ENCODE results near the gene SNX25. TPM values are rescaled to one million over a fixed set of nuclear protein-coding genes. Genes with fewer than 3 reads are reported as not detected.

Gene SNX25
- polyA plus RNA-seq, 1 donor from 2014 or later = 6.4 TPM

DNA sequence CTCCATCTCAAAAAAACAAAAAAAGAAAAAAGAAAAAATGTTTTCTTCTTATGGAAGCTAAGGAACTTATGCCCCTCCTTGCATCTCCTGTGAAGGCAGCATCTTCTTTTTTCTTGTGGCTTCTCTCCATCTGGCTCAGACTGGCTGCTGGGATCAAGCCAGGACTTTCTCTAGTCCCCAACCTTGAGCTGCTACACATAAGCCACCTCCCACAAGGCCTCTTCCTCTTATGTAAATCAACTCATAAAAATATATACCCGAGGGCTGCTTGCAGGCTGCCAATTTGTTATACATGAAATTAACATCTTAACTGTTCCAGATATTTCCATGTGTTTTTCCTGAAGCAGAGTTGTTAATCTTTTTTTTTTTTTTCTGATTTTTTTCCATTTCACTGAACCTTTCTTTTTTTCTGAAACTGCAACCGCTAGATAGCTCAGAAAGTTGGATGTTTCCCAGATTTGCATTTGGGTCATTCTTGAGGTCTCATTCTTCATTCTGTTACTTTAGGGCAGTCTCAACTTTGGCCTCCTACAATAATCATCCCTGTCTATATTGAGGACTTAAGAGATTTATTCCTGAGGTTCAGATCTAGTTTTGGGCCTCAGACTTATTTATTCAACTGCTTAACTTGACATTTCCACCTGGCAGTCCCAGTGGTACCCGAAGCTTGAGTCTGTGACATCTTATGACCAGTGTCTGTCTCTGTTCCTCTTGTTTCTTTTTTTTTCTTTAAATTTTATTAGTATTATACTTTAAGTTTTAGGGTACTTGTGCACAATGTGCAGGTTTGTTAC, 10.3 kb downstream of the SNX25 start:
- Histone ChIP-seq H3K9me3 (ENCODE audit: low read length) (no peaks in the 10 kb centered on the region), H4K20me1 (ENCODE audit: insufficient read depth) (no peaks in the 10 kb centered on the region), H3K36me3 (ENCODE audit: insufficient read depth, low read length) (no peaks in the 10 kb centered on the region), H3K4me2 (ENCODE audit: low read length) (no peak overlapping the region), H2AFZ (ENCODE audit: low read depth, low read length) (no peak overlapping the region), H3K27ac (ENCODE audit: low read length) (no peak overlapping the region), H3K4me3 (ENCODE audit: low read length) (no peak overlapping the region), H3K9ac (ENCODE audit: low read length) (no peak overlapping the region), H3K9me2 (ENCODE audit: insufficient read depth, low read length) (no peaks in the 10 kb centered on the region), H3F3A (ENCODE audit: insufficient read depth, low read length, poor library complexity, severe bottlenecking) (no peaks in the 10 kb centered on the region), H3K79me2 (replicated peaks; ENCODE audit: insufficient read depth, low read length) (no peaks in the 10 kb centered on the region), H3K27me3 (ENCODE audit: insufficient read depth, low read depth, low read length) (no peaks in the 10 kb centered on the region)
- TF ChIP-seq TAF1 (IDR thresholded peaks at IDR 0.05; ENCODE audit: low read depth) (no peak), EZH2 (IDR thresholded peaks at IDR 0.05; ENCODE audit: borderline replicate concordance, insufficient read depth, low read length, poor library complexity, severe bottlenecking) (no peak), RAD21 (conservative IDR thresholded peaks at IDR 0.05) (no peak), EP300 (conservative IDR thresholded peaks at IDR 0.05; ENCODE audit: poor library complexity, severe bottlenecking) (no peak), MXI1 (conservative IDR thresholded peaks at IDR 0.05; ENCODE audit: poor library complexity, severe bottlenecking) (no peak), POLR2AphosphoS5 (IDR thresholded peaks at IDR 0.05) (no peak), SMC3 (conservative IDR thresholded peaks at IDR 0.05; ENCODE audit: poor library complexity) (no peak)
- TF ChIP-seq, protein P1, sequence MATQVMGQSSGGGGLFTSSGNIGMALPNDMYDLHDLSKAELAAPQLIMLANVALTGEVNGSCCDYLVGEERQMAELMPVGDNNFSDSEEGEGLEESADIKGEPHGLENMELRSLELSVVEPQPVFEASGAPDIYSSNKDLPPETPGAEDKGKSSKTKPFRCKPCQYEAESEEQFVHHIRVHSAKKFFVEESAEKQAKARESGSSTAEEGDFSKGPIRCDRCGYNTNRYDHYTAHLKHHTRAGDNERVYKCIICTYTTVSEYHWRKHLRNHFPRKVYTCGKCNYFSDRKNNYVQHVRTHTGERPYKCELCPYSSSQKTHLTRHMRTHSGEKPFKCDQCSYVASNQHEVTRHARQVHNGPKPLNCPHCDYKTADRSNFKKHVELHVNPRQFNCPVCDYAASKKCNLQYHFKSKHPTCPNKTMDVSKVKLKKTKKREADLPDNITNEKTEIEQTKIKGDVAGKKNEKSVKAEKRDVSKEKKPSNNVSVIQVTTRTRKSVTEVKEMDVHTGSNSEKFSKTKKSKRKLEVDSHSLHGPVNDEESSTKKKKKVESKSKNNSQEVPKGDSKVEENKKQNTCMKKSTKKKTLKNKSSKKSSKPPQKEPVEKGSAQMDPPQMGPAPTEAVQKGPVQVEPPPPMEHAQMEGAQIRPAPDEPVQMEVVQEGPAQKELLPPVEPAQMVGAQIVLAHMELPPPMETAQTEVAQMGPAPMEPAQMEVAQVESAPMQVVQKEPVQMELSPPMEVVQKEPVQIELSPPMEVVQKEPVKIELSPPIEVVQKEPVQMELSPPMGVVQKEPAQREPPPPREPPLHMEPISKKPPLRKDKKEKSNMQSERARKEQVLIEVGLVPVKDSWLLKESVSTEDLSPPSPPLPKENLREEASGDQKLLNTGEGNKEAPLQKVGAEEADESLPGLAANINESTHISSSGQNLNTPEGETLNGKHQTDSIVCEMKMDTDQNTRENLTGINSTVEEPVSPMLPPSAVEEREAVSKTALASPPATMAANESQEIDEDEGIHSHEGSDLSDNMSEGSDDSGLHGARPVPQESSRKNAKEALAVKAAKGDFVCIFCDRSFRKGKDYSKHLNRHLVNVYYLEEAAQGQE (IDR thresholded peaks at IDR 0.05; ENCODE audit: borderline replicate concordance) = no peak
- TF ChIP-seq, protein P2, sequence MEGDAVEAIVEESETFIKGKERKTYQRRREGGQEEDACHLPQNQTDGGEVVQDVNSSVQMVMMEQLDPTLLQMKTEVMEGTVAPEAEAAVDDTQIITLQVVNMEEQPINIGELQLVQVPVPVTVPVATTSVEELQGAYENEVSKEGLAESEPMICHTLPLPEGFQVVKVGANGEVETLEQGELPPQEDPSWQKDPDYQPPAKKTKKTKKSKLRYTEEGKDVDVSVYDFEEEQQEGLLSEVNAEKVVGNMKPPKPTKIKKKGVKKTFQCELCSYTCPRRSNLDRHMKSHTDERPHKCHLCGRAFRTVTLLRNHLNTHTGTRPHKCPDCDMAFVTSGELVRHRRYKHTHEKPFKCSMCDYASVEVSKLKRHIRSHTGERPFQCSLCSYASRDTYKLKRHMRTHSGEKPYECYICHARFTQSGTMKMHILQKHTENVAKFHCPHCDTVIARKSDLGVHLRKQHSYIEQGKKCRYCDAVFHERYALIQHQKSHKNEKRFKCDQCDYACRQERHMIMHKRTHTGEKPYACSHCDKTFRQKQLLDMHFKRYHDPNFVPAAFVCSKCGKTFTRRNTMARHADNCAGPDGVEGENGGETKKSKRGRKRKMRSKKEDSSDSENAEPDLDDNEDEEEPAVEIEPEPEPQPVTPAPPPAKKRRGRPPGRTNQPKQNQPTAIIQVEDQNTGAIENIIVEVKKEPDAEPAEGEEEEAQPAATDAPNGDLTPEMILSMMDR (IDR thresholded peaks at IDR 0.05; ENCODE audit: poor library complexity, severe bottlenecking) = no peak

DNA sequence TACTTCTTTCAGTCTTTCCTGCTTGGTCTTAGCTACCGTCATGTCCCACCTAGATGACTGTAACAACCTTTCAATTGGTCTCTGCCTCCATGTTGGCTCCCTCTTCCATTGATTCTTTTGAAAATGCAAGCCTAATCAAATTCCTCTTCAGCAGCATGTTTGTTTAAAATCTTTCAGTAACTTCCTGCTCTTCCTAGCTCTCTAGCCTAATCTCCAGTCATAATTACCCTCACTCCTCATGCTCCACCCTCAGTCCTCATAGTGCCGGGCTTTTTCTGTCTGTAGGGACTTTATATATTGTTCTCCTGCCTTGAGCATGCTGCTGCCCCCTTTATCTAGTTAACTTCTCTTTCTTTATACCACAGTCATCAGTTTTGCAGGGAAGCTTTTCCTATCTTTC, 12.1 kb downstream of the SNX25 start:
- Histone ChIP-seq H3K4me2 (ENCODE audit: low read length) (no peak overlapping the region), H3K4me3 (ENCODE audit: low read length) (no peak overlapping the region), H3F3A (ENCODE audit: insufficient read depth, low read length, poor library complexity, severe bottlenecking) (no peaks in the 10 kb centered on the region), H3K27me3 (ENCODE audit: insufficient read depth, low read depth, low read length) (no peaks in the 10 kb centered on the region), H2AFZ (ENCODE audit: low read depth, low read length) (no peak overlapping the region), H3K79me2 (replicated peaks; ENCODE audit: insufficient read depth, low read length) (no peaks in the 10 kb centered on the region), H3K27ac (ENCODE audit: low read length) (no peak overlapping the region), H3K9ac (ENCODE audit: low read length) (no peak overlapping the region), H3K9me3 (ENCODE audit: low read length) (no peaks in the 10 kb centered on the region), H4K20me1 (ENCODE audit: insufficient read depth) (no peaks in the 10 kb centered on the region), H3K9me2 (ENCODE audit: insufficient read depth, low read length) (no peaks in the 10 kb centered on the region), H3K36me3 (ENCODE audit: insufficient read depth, low read length) (no peaks in the 10 kb centered on the region)
- no peak for TF ChIP-seq RAD21 (conservative IDR thresholded peaks at IDR 0.05)
- no peak for TF ChIP-seq TAF1 (IDR thresholded peaks at IDR 0.05; ENCODE audit: low read depth)
- no peak for TF ChIP-seq MXI1 (conservative IDR thresholded peaks at IDR 0.05; ENCODE audit: poor library complexity, severe bottlenecking)
- TF ChIP-seq EP300 (conservative IDR thresholded peaks at IDR 0.05; ENCODE audit: poor library complexity, severe bottlenecking) = no peak
- TF ChIP-seq POLR2AphosphoS5 (IDR thresholded peaks at IDR 0.05) = no peak
- TF ChIP-seq EZH2 (IDR thresholded peaks at IDR 0.05; ENCODE audit: borderline replicate concordance, insufficient read depth, low read length, poor library complexity, severe bottlenecking) = no peak
- TF ChIP-seq, protein P2 (IDR thresholded peaks at IDR 0.05; ENCODE audit: poor library complexity, severe bottlenecking) = no peak
- TF ChIP-seq SMC3 (conservative IDR thresholded peaks at IDR 0.05; ENCODE audit: poor library complexity) = no peak
- TF ChIP-seq, protein P1 (IDR thresholded peaks at IDR 0.05; ENCODE audit: borderline replicate concordance) = no peak

All from neural cell (in vitro differentiated cells).